Hematopoietic multipotent progenitor cell treated with erythropoietin and hydrocortisone succinate and interleukin-3 and kit ligand, for 15 days (in vitro differentiated cells): ENCODE data around the gene NEUROG1.

Experiments
- DNase-seq: peaks from one replicate; pipeline ENCODE4 v3.0.0-alpha.2; 2015; ENCODE audit warnings: low spot score

Gene NEUROG1

GRCh38 chr5:135564331-135564730, 28.6 kb upstream of the NEUROG1 start:
- DNase-seq: no peak

- DNase-seq: no peak
These were observed 25.5 kb upstream of the NEUROG1 start for GRCh38 chr5:135561266-135561665.

GRCh38 chr5:135560858-135561257, 25.1 kb upstream of the NEUROG1 start:
- peak; percentile 65 for DNase-seq

- DNase-seq: no peak
These were observed 23.6 kb upstream of the NEUROG1 start for GRCh38 chr5:135559354-135559753.

- DNase-seq: no peak
These were observed 21.5 kb upstream of the NEUROG1 start for GRCh38 chr5:135557076-135557838.

GRCh38 chr5:135556620-135557019, 20.9 kb upstream of the NEUROG1 start:
- DNase-seq: no peak

GRCh38 chr5:135555530-135555929, 19.8 kb upstream of the NEUROG1 start:
- no peak for DNase-seq

GRCh38 chr5:135553688-135554462, 18.1 kb upstream of the NEUROG1 start:
- DNase-seq: no peak

GRCh38 chr5:135551593-135552447, 16.1 kb upstream of the NEUROG1 start:
- peak; percentile 79 for DNase-seq

- no peak for DNase-seq
These were observed 13.6 kb upstream of the NEUROG1 start for GRCh38 chr5:135549413-135549812.

- DNase-seq: no peak
These were observed 12.0 kb upstream of the NEUROG1 start for GRCh38 chr5:135547590-135548254.

- no peak for DNase-seq
These were observed 11.1 kb upstream of the NEUROG1 start for GRCh38 chr5:135546912-135547311.

GRCh38 chr5:135546101-135546500, 10.3 kb upstream of the NEUROG1 start:
- DNase-seq: no peak

GRCh38 chr5:135545099-135545498, 9.3 kb upstream of the NEUROG1 start:
- no peak for DNase-seq

GRCh38 chr5:135543485-135544304, 7.9 kb upstream of the NEUROG1 start:
- no peak for DNase-seq

GRCh38 chr5:135543001-135543484, 7.3 kb upstream of the NEUROG1 start:
- no peak for DNase-seq

GRCh38 chr5:135541807-135542502, 6.2 kb upstream of the NEUROG1 start:
- DNase-seq: no peak

- no peak for DNase-seq
These were observed 3.8 kb upstream of the NEUROG1 start for GRCh38 chr5:135539430-135540005.

- DNase-seq: no peak
These were observed 2.5 kb upstream of the NEUROG1 start for GRCh38 chr5:135538261-135538660.

GRCh38 chr5:135537745-135538144, 2.0 kb upstream of the NEUROG1 start:
- DNase-seq: no peak
